K562 (cell line): Measurements from ENCODE around the gene MACROD2. TPM values are rescaled to one million over a fixed set of nuclear protein-coding genes. Genes with fewer than 3 reads are reported as not detected.

Source experiments
- ATAC-seq: fragments of 200-7000 bp; cut with Tn5 transposase; 3 replicates; pipeline ENCODE4 v1.9.1; 2020; ENCODE audit warnings: moderate library complexity
- BruUV-seq: library from RNA; stranded (reverse); fragments of 400-500 nt; replicated peaks from 2 replicates; lab custom pipeline; 2021; lab: Mats Ljungman, UMichigan
- CTCF ChIA-PET: fragments of 300-600 bp; formaldehyde crosslinking; extraction: SDS; loops from one replicate; lab custom pipeline; 2021; ENCODE audit warnings: low intra/inter-chr PET ratio; lab: Yijun Ruan, JAX
- POLR2A ChIA-PET: fragments of 300-600, 350-650 bp; sonication (Branson Sonifier 250); formaldehyde crosslinking; extraction: SDS; loops from one replicate; lab custom pipeline; 2021; ENCODE audit warnings: antibody characterized with exemption, inconsistent platforms; lab: Yijun Ruan, JAX
- DNase-seq, 4 experiments: peaks; one replicate each; pipeline versions ENCODE4 v3.0.0 to v3.0.0-alpha.2; 2011 to 2018; ENCODE audit warnings: low spot score in 3 of 4, mixed read lengths in 3 of 4; ENCODE audit errors: extremely low read depth in 1 of 4
- FAIRE-seq: peaks from 2 replicates; lab custom pipeline; 2011; peaks lifted over from hg19 to GRCh38; lab: Jason Lieb, UNC
- H2AFZ ChIP-seq: 2 replicates; pipeline ENCODE4 v1.6.0; 2011; ENCODE audit warnings: low read depth, low read length, control low read depth, inconsistent platforms
- H3K27ac ChIP-seq: fragments of 200-600 bp; 3 replicates; pipeline ENCODE4 v1.8.0; 2011; ENCODE audit warnings: low read depth, mild to moderate bottlenecking, control low read depth, inconsistent platforms, low read length, moderate library complexity, mixed read lengths; ENCODE audit errors: extremely low read depth
- H3K27me3 ChIP-seq, 2 experiments: fragments of 300-600 bp in 1 of 2; 2 replicates in 1 of 2; 3 replicates in 1 of 2; pipeline versions ENCODE4 v1.6.0 to v1.8.0; 2011; ENCODE audit warnings: inconsistent platforms in 2 of 2, low read length in 2 of 2, mild to moderate bottlenecking in 1 of 2, mixed read lengths in 1 of 2, moderate library complexity in 1 of 2; ENCODE audit not compliant: control insufficient read depth in 2 of 2, insufficient read depth in 2 of 2
- H3K36me3 ChIP-seq: fragments of 300-600 bp; 3 replicates; pipeline ENCODE4 v1.8.0; 2011; ENCODE audit warnings: mild to moderate bottlenecking, low read length, inconsistent platforms; ENCODE audit not compliant: control insufficient read depth, insufficient read depth
- H3K4me1 ChIP-seq, 2 experiments: fragments of 200-600 bp in 1 of 2; replicated peaks in 1 of 2; 2 replicates in 1 of 2; 3 replicates in 1 of 2; pipeline versions ENCODE4 v1.5.1 to v1.8.0; 2011; ENCODE audit warnings: inconsistent platforms in 2 of 2, low read length in 2 of 2, mild to moderate bottlenecking in 1 of 2, mixed read lengths in 1 of 2, moderate library complexity in 1 of 2; ENCODE audit not compliant: control insufficient read depth in 2 of 2, insufficient read depth in 2 of 2
- H3K4me2 ChIP-seq: 2 replicates; pipeline ENCODE4 v1.6.1; 2011; ENCODE audit warnings: low read length, control low read depth, inconsistent platforms, mixed read lengths; ENCODE audit not compliant: insufficient read depth
- H3K4me3 ChIP-seq: fragments of 200-600 bp; sonication (generic), shearing (Covaris generic); 2 replicates; pipeline ENCODE4 v1.5.1; 2016; ENCODE audit warnings: control low read depth, inconsistent platforms
- H3K79me2 ChIP-seq: fragments of 200-600 bp; 3 replicates; pipeline ENCODE4 v1.8.0; 2011; ENCODE audit warnings: low read length, inconsistent platforms; ENCODE audit not compliant: control insufficient read depth, insufficient read depth
- H3K9ac ChIP-seq, 2 experiments: 2 replicates each; pipeline versions ENCODE4 v1.6.0 to v1.6.1; 2011; ENCODE audit warnings: low read depth in 2 of 2, low read length in 2 of 2, control low read depth in 1 of 2, inconsistent platforms in 1 of 2, mild to moderate bottlenecking in 1 of 2, mixed read lengths in 1 of 2; ENCODE audit not compliant: insufficient read depth in 1 of 2
- H3K9me1 ChIP-seq: one replicate; pipeline ENCODE4 v1.6.0; 2011; ENCODE audit warnings: inconsistent platforms, mild to moderate bottlenecking, low read length, moderate library complexity; ENCODE audit not compliant: control insufficient read depth, insufficient read depth
- H3K9me3 ChIP-seq: replicated peaks from 2 replicates; pipeline ENCODE4 v1.5.1; 2011; ENCODE audit warnings: low read depth, low read length, inconsistent platforms; ENCODE audit not compliant: control insufficient read depth, insufficient read depth
- H4K20me1 ChIP-seq: replicated peaks from 2 replicates; pipeline ENCODE4 v1.6.1; 2011; ENCODE audit warnings: low read length, inconsistent platforms, mixed read lengths; ENCODE audit not compliant: control insufficient read depth, insufficient read depth
- DACH1 ChIP-seq: fragments of 450-650 bp; IDR thresholded peaks from 2 replicates; pipeline ENCODE4 v1.6.1; 2018; ENCODE audit not compliant: partially characterized antibody
- ERF ChIP-seq: fragments of 450-650 bp; formaldehyde crosslinking; IDR thresholded peaks from 2 replicates; pipeline ENCODE4 v1.4.0; 2020; ENCODE audit warnings: mild to moderate bottlenecking, mixed read lengths
- FOXJ3 ChIP-seq: sonication (generic); formaldehyde crosslinking; IDR thresholded peaks from 2 replicates; pipeline ENCODE4 v1.4.0; 2020; ENCODE audit warnings: mild to moderate bottlenecking, missing genetic modification reagents
- GABPA ChIP-seq: fragments of 200-800 bp; sonication (Bioruptor generic); conservative IDR thresholded peaks from 2 replicates; pipeline ENCODE4 v1.6.1; 2016; ENCODE audit warnings: low read depth, missing genetic modification characterization, missing compliant biosample characterization
- NFXL1 ChIP-seq: fragments of 450-650 bp; formaldehyde crosslinking; IDR thresholded peaks from 2 replicates; pipeline ENCODE4 v1.4.0; 2021; ENCODE audit warnings: mild to moderate bottlenecking
- PATZ1 ChIP-seq: fragments of 250-450 bp; sonication (Bioruptor Pico); IDR thresholded peaks from 2 replicates; pipeline ENCODE4 v1.5.0; 2020; ENCODE audit warnings: mild to moderate bottlenecking, borderline replicate concordance
- POU5F1 ChIP-seq: fragments of 150-350 bp; IDR thresholded peaks from 2 replicates; pipeline ENCODE4 v1.6.1; 2014; ENCODE audit warnings: borderline replicate concordance, low read length, low read depth, mild to moderate bottlenecking; ENCODE audit not compliant: partially characterized antibody
- SAFB ChIP-seq: fragments of 200-400 bp; formaldehyde crosslinking; IDR thresholded peaks from 2 replicates; pipeline ENCODE4 v1.6.1; 2017; ENCODE audit warnings: low read depth, low read length, borderline replicate concordance
- ZBTB12 ChIP-seq: fragments of 250-450 bp; sonication (Bioruptor Pico); IDR thresholded peaks from 2 replicates; pipeline ENCODE4 v1.4.0; 2020
- ZBTB34 ChIP-seq: fragments of 250-450 bp; sonication (Bioruptor Pico); IDR thresholded peaks from 2 replicates; pipeline ENCODE4 v1.8.0; 2021; ENCODE audit warnings: mild to moderate bottlenecking, moderate library complexity
- ZKSCAN8 ChIP-seq: fragments of 200-800 bp; sonication (Bioruptor generic); IDR thresholded peaks from 2 replicates; pipeline ENCODE4 v1.6.1; 2016; ENCODE audit warnings: missing genetic modification characterization, missing compliant biosample characterization
- ZNF274 ChIP-seq: IDR thresholded peaks from 2 replicates; pipeline ENCODE4 v1.6.1; 2011; ENCODE audit warnings: low read depth, mild to moderate bottlenecking, low read length, moderate library complexity, borderline replicate concordance
- ZNF444 ChIP-seq: fragments of 250-450 bp; sonication (Bioruptor Pico); IDR thresholded peaks from 2 replicates; pipeline ENCODE4 v1.4.0; 2020; ENCODE audit warnings: mild to moderate bottlenecking, moderate library complexity
- ZNF764 ChIP-seq: fragments of 250-450 bp; sonication (Bioruptor Pico); IDR thresholded peaks from 2 replicates; pipeline ENCODE4 v1.4.0; 2020; ENCODE audit warnings: low read depth, mild to moderate bottlenecking, moderate library complexity
- WGBS: fragments of 100-300 bp; shearing (Covaris generic); methylation state at CpG from one replicate; pipeline ENCODE4 v1.1.6; 2016; ENCODE audit warnings: low coverage, mixed read lengths; ENCODE audit not compliant: insufficient coverage; ENCODE audit errors: missing lambda C conversion rate; 5-methylcytosine and 5-hydroxymethylcytosine counted together
- in situ Hi-C: fragments of 300-500 bp; cut with MboI; formaldehyde crosslinking; loops from 4 replicates; pipeline ENCODE4 v1.15.0; 2018; ENCODE audit warnings: inconsistent platforms, mixed read lengths
- intact Hi-C: fragments of 100-400 bp; cut with micrococcal nuclease; formaldehyde crosslinking; loops from 2 replicates; pipeline ENCODE4 v1.14.2; 2022
- polyA plus RNA-seq, 8 experiments: library from polyadenylated mRNA; depleted of rRNA in 4 of 8; stranded (reverse) in 5 of 8; unstranded in 3 of 8; fragments of >200 nt; fragmentation: Nextera tagmentation in 2 of 8; fragmentation: Illumina TruSeq in 1 of 8; extraction: Ambion mirVana in 2 of 8; extraction: Trizol in 1 of 8; gene quantifications; 2 replicates each; pipeline versions ENCODE4 v1.2.1 to v1.2.3, GENCODE V29; 2011 to 2014; ENCODE audit warnings: inconsistent platforms in 1 of 8, missing spikeins in 1 of 8
- total RNA-seq, 7 experiments: library from RNA; depleted of rRNA in 6 of 7; stranded (reverse); fragments of >200 nt in 6 of 7; fragmentation: Illumina TruSeq in 2 of 7; extraction: Trizol in 2 of 7; gene quantifications; 2 replicates each; pipeline versions ENCODE4 v1.2.1 to v1.2.3, GENCODE V29; 2011 to 2021; ENCODE audit warnings: low replicate concordance in 1 of 7

Gene MACROD2
- total and polyA plus RNA-seq, 9 of the 15 experiments (the other 6 are each of a cell fraction or from before 2014, with no cell fraction given) = not detected

DNA sequence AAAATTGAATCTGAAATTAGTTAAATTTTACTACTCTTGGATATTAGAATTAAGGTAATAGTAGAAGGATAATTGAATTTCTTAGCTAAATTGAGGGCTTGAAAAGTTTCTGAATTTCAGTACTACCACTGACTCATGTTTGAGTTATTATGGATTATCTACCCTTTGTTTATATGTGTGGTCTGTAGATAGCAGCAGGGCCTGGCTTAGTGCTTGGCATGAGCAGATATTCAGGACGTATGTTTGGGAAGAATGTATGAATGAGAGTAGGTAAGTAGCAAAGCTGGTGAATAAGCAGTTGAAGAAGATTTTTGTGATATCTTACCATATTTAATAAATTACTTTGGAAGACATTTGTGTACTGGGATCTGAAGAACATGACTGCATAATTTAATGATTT is 152.7 kb downstream of the MACROD2 start:
- FAIRE-seq (no peak), DNase-seq (no peak), ATAC-seq (no peak)
- H3K36me3 ChIP-seq = no peaks in the 10 kb centered on the region
- ChIA-PET POLR2A (no interaction called here), CTCF (no interaction called here)
- no peaks in the 10 kb centered on the region for H3K79me2 ChIP-seq
- no peaks in the 10 kb centered on the region for H4K20me1 ChIP-seq
- BruUV-seq = no TSS peak
- H3K4me1 ChIP-seq = no peaks in the 10 kb centered on the region
- no peaks in the 10 kb centered on the region for H3K9me1 ChIP-seq
- H3K4me3 ChIP-seq = no peak overlapping the region
- no peak overlapping the region for H3K9ac ChIP-seq
- H3K27ac ChIP-seq = no peak overlapping the region
- H3K4me2 ChIP-seq = no peak overlapping the region
- no peak for TF ChIP-seq ZNF274
- TF ChIP-seq ZNF764 = no peak
- TF ChIP-seq ZBTB12 (CRISPR knock-in tag) = no peak
- TF ChIP-seq GABPA (tag) = no peak
- TF ChIP-seq SAFB = no peak
- TF ChIP-seq ZNF444 (CRISPR knock-in tag) = no peak
- no peak for TF ChIP-seq DACH1
- no peak for TF ChIP-seq ZKSCAN8
- no peak for TF ChIP-seq POU5F1
- no peak for TF ChIP-seq PATZ1 (CRISPR knock-in tag)
- no peak for TF ChIP-seq NFXL1 (CRISPR knock-in tag)
- no peak for TF ChIP-seq ERF (CRISPR knock-in tag)
- TF ChIP-seq ZBTB34 (CRISPR knock-in tag) = no peak
- no peak for TF ChIP-seq FOXJ3 (CRISPR knock-in tag)
- H3K27me3 ChIP-seq = no peaks in the 10 kb centered on the region
- WGBS = 0% methylated on average over 1 of the region's 1 CpG
- intact Hi-C loops (no loop called here), in situ Hi-C loops (no loop called here)
- no peaks in the 10 kb centered on the region for H3K9me3 ChIP-seq
- H2AFZ ChIP-seq = no peak overlapping the region
